ENCODE results near the gene INTS1.

GRCh38 chr7:1447112-1447511, 57.1 kb downstream of the INTS1 start:
- TF ChIP-seq ATF2 (CRISPR knock-in tag; IDR thresholded peaks at IDR 0.05; ENCODE audit: borderline replicate concordance, low read depth) (no peak), CTCF (IDR thresholded peaks at IDR 0.05) (no peak), GRHL2 (CRISPR knock-in tag; IDR thresholded peaks at IDR 0.05; ENCODE audit: insufficient replicate concordance, severe bottlenecking) (no peak), ELF4 (CRISPR knock-in tag; IDR thresholded peaks at IDR 0.05; ENCODE audit: low read depth) (no peak), SP1 (CRISPR knock-in tag; conservative IDR thresholded peaks at IDR 0.05) (no peak), ESRRA (CRISPR knock-in tag; IDR thresholded peaks at IDR 0.05; ENCODE audit: borderline replicate concordance) (no peak), ZNF317 (CRISPR knock-in tag; IDR thresholded peaks at IDR 0.05; ENCODE audit: borderline replicate concordance, low read depth) (no peak), NR3C1 (CRISPR knock-in tag; conservative IDR thresholded peaks at IDR 0.05; ENCODE audit: low read depth) (no peak), NR2C2 (CRISPR knock-in tag; IDR thresholded peaks at IDR 0.05) (no peak)
